Thoracic aorta (tissue), 2 donors: ENCODE data around the gene CACNA2D1. TPM values are rescaled to one million over a fixed set of nuclear protein-coding genes. Genes with fewer than 3 reads are reported as not detected.

Source experiments
- ATAC-seq: fragments of 150-250 bp; one replicate; pipeline ENCODE4 v1.8.0; 2017; ENCODE audit warnings: low read depth; ENCODE audit not compliant: insufficient number of reproducible peaks, low FRiP score
- DNase-seq: peaks from one replicate; pipeline ENCODE4 v3.0.0-alpha.2; 2020; ENCODE audit warnings: low spot score
- H3K27ac ChIP-seq, 2 donors: fragments of 200-600 bp; sonication (generic); 1 replicate in 1 of 2; 2 replicates in 1 of 2; pipeline ENCODE4 v1.5.1; 2016; ENCODE audit warnings: mild to moderate bottlenecking in 2 of 2, moderate library complexity in 2 of 2
- H3K27me3 ChIP-seq: fragments of 200-600 bp; sonication (generic); replicated peaks from 2 replicates; pipeline ENCODE4 v1.6.0; 2016; ENCODE audit warnings: mild to moderate bottlenecking; ENCODE audit not compliant: insufficient read depth
- H3K36me3 ChIP-seq: fragments of 200-600 bp; sonication (generic); one replicate; pipeline ENCODE4 v1.5.1; 2016
- H3K4me1 ChIP-seq, 2 donors: fragments of 200-600 bp; sonication (generic); 1 replicate in 1 of 2; 2 replicates in 1 of 2; pipeline versions ENCODE4 v1.5.1 to v1.6.0; 2016; ENCODE audit warnings: low read depth in 2 of 2, mild to moderate bottlenecking in 1 of 2; ENCODE audit not compliant: control insufficient read depth in 1 of 2
- H3K4me3 ChIP-seq: fragments of 200-600 bp; sonication (generic); 2 replicates; pipeline ENCODE4 v1.5.1; 2016; ENCODE audit warnings: mild to moderate bottlenecking
- H3K9me3 ChIP-seq: fragments of 200-600 bp; sonication (generic); 2 replicates; pipeline ENCODE4 v1.5.1; 2016
- CTCF ChIP-seq: fragments of 200-600 bp; sonication (generic); IDR thresholded peaks from one replicate; pipeline ENCODE4 v1.5.1; 2019; ENCODE audit warnings: antibody characterized with exemption
- total RNA-seq, 2 donors: library from RNA; depleted of rRNA; stranded (reverse); fragments of >200 nt; gene quantifications; one replicate each; pipeline versions ENCODE4 v1.1.0 to v1.2.3, GENCODE V29; 2016

The CACNA2D1 gene
- total RNA-seq, 2 donors from 2014 or later = 44.4 to 44.7 TPM

- Histone ChIP-seq H3K4me1 (peaks cover 4% of the 10 kb centered on the region in 2 donors), H3K27ac (no peak overlapping the region), H3K9me3 (no peaks in the 10 kb centered on the region), H3K27me3 (no peaks in the 10 kb centered on the region), H3K36me3 (no peaks in the 10 kb centered on the region), H3K4me3 (no peak overlapping the region)
- DNase-seq (no peak), ATAC-seq (no peak)
- TF ChIP-seq CTCF = no peak
These were observed 125.8 kb downstream of the CACNA2D1 start for GRCh38 chr7:82317760-82318159.

GRCh38 chr7:82317257-82317721 is 126.3 kb downstream of the CACNA2D1 start:
- Histone ChIP-seq H3K27ac (no peak overlapping the region), H3K36me3 (no peaks in the 10 kb centered on the region), H3K9me3 (no peaks in the 10 kb centered on the region), H3K4me1 (peaks cover 4% of the 10 kb centered on the region in 2 donors), H3K27me3 (no peaks in the 10 kb centered on the region), H3K4me3 (no peak overlapping the region)
- no peak for TF ChIP-seq CTCF
- DNase-seq (no peak), ATAC-seq (no peak)

- no peak for DNase-seq
- H3K9me3 ChIP-seq = no peaks in the 10 kb centered on the region
- H3K27ac ChIP-seq = no peak overlapping the region
- H3K4me3 ChIP-seq = no peak overlapping the region
- TF ChIP-seq CTCF = no peak
- no peaks in the 10 kb centered on the region for H3K27me3 ChIP-seq
- peaks cover 0 to 4% of the 10 kb centered on the region in 2 donors for H3K4me1 ChIP-seq
- no peak for ATAC-seq
- H3K36me3 ChIP-seq = no peaks in the 10 kb centered on the region
These were observed 130.3 kb downstream of the CACNA2D1 start for GRCh38 chr7:82313269-82313668.

GRCh38 chr7:82312646-82313045 is 130.9 kb downstream of the CACNA2D1 start:
- Histone ChIP-seq H3K36me3 (no peaks in the 10 kb centered on the region), H3K9me3 (no peaks in the 10 kb centered on the region), H3K4me1 (peaks cover 0 to 3% of the 10 kb centered on the region in 2 donors), H3K4me3 (no peak overlapping the region), H3K27me3 (no peaks in the 10 kb centered on the region), H3K27ac (no peak overlapping the region)
- DNase-seq (no peak), ATAC-seq (no peak)
- no peak for TF ChIP-seq CTCF

- DNase-seq (no peak), ATAC-seq (no peak)
- Histone ChIP-seq H3K27me3 (no peaks in the 10 kb centered on the region), H3K9me3 (no peaks in the 10 kb centered on the region), H3K36me3 (no peaks in the 10 kb centered on the region), H3K27ac (no peak overlapping the region), H3K4me1 (no peaks in the 10 kb centered on the region), H3K4me3 (no peak overlapping the region)
- TF ChIP-seq CTCF = no peak
These were observed 138.1 kb downstream of the CACNA2D1 start for GRCh38 chr7:82305347-82306005.
